Measurements from ENCODE around the gene GRAMD1B. TPM values are rescaled to one million over a fixed set of nuclear protein-coding genes. Genes with fewer than 3 reads are reported as not detected.

Gene GRAMD1B
- total RNA-seq, 6 experiments from 2014 or later: 1.0 to 2.0 (median 1.5) TPM

DNA sequence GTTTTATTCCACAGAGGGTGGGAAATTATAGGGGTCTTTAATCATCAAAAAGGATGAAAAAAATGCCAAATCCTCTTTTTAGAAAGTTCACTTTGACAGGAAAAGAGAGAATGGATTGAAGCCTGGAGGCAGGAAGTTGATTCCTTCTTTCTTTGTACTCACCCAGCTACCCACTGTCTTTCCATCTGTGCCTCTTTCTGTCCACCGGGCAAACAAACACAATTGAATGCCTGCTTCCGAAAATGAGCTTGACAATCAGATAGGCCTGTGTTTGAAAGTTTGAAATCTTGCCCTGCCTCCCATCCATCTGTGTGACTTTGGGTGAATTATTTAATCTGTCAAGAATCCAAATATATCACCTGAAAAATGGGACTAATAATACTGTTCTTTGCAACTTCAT lies 143.2 kb downstream of the GRAMD1B start:
- no peaks in the 10 kb centered on the region for H3K4me1 ChIP-seq
- H3K4me3 ChIP-seq: no peak overlapping the region
- intact Hi-C loops (cut with DNase I): loop anchor here in 1 of 2 donors (10.0 kb wide), 1 partner anchor 58 kb away; no protein-coding TSS in a partner anchor
- no peaks in the 10 kb centered on the region for H3K27me3 ChIP-seq
- ATAC-seq: no peak
- no peak overlapping the region for H3K27ac ChIP-seq
- no peak for DNase-seq
- no peaks in the 10 kb centered on the region for H3K9me3 ChIP-seq
- WGBS (ENCODE audit: insufficient coverage, low coverage, low lambda C conversion rate, missing lambda C conversion rate): 79% methylated on average over 2 of the region's 2 CpGs
- no peak for TF ChIP-seq POLR2A (IDR thresholded peaks at IDR 0.05)
- TF ChIP-seq, protein P1, sequence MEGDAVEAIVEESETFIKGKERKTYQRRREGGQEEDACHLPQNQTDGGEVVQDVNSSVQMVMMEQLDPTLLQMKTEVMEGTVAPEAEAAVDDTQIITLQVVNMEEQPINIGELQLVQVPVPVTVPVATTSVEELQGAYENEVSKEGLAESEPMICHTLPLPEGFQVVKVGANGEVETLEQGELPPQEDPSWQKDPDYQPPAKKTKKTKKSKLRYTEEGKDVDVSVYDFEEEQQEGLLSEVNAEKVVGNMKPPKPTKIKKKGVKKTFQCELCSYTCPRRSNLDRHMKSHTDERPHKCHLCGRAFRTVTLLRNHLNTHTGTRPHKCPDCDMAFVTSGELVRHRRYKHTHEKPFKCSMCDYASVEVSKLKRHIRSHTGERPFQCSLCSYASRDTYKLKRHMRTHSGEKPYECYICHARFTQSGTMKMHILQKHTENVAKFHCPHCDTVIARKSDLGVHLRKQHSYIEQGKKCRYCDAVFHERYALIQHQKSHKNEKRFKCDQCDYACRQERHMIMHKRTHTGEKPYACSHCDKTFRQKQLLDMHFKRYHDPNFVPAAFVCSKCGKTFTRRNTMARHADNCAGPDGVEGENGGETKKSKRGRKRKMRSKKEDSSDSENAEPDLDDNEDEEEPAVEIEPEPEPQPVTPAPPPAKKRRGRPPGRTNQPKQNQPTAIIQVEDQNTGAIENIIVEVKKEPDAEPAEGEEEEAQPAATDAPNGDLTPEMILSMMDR (IDR thresholded peaks at IDR 0.05): no peak
- H3K36me3 ChIP-seq: no peaks in the 10 kb centered on the region

DNA sequence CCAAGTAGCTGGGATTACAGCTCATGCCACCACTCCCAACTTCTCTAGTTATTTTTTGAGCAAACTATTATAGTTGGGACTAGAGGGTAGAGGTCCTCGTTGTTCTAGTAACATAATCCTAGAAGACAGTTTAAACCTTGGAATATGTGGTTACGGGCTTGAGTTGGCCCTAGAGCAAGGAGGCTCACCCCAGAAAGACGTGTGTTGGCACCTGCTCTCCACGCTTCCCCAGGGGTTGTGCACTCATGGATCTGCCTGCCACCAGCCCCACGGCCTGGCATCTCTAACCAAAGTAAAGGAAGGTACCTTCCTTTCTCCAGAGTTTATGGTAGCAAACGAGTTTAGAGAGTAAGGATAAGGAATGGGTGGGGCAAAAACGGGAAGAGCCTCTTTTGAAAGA lies 145.4 kb downstream of the GRAMD1B start:
- Histone ChIP-seq H3K27ac (no peak overlapping the region), H3K36me3 (no peaks in the 10 kb centered on the region), H3K4me1 (no peaks in the 10 kb centered on the region), H3K4me3 (no peak overlapping the region), H3K9me3 (no peaks in the 10 kb centered on the region), H3K27me3 (no peaks in the 10 kb centered on the region)
- 53% methylated on average over 7 of the region's 7 CpGs for WGBS (ENCODE audit: insufficient coverage, low coverage, low lambda C conversion rate, missing lambda C conversion rate)
- intact Hi-C loops (cut with DNase I): loop anchor here in 1 of 2 donors (5.0 to 10.0 kb wide), 2 partner anchors 61 to 132 kb away; no protein-coding TSS in a partner anchor
- no peak for DNase-seq
- no peak for ATAC-seq
- TF ChIP-seq POLR2A (IDR thresholded peaks at IDR 0.05): no peak
- TF ChIP-seq, protein P1 (IDR thresholded peaks at IDR 0.05): no peak

DNA sequence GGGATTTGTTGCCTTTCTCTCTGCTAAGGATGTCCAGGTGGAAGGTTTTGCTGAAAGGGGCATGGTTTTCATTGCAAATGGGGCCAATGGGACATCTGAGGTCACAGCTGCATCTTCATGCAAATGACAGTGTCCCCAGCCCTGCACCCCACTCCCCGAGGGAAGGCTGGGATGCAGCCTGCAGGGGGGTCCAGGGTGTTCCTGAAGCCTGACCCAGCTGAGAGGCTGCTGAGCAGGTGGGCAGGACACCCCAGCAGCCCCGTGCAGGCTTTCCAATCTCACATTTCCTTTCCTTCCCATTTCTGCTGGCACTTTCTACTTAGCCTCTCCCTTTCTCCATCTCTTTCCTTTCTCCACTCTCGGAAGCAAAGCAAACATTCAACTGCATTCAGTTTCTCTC lies 146.0 kb downstream of the GRAMD1B start:
- Histone ChIP-seq H3K4me3 (no peak overlapping the region), H3K9me3 (no peaks in the 10 kb centered on the region), H3K36me3 (no peaks in the 10 kb centered on the region), H3K27ac (no peak overlapping the region), H3K4me1 (no peaks in the 10 kb centered on the region), H3K27me3 (no peaks in the 10 kb centered on the region)
- no peak for ATAC-seq
- no peak for TF ChIP-seq POLR2A (IDR thresholded peaks at IDR 0.05)
- TF ChIP-seq, protein P1 (IDR thresholded peaks at IDR 0.05): no peak
- no peak for DNase-seq
- intact Hi-C loops (cut with DNase I): loop anchor here in 1 of 2 donors (5.0 to 10.0 kb wide), 2 partner anchors 61 to 131 kb away; no protein-coding TSS in a partner anchor
- WGBS (ENCODE audit: insufficient coverage, low coverage, low lambda C conversion rate, missing lambda C conversion rate): 14% methylated on average over 2 of the region's 3 CpGs

DNA sequence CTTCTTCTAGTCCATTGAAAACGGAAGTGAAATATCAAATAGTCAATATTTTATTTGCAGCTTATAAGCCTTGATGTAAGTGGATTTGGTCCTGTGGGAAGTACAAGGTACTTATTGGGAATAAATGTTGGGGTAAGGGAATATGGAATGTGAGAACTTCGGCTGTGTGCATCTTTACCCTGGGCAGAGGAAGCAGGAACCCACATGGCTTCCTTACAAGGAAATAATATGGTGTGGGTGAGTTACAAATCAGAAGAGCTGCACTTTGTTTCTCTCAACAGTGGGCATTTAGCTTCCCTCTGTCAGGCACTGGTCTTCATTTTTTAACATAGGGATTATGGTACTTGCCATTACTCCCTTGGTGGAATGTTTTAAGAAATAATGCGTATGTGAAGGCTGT lies 146.4 kb downstream of the GRAMD1B start:
- Histone ChIP-seq H3K27ac (no peak overlapping the region), H3K4me3 (no peak overlapping the region), H3K4me1 (no peaks in the 10 kb centered on the region), H3K9me3 (no peaks in the 10 kb centered on the region), H3K27me3 (no peaks in the 10 kb centered on the region), H3K36me3 (no peaks in the 10 kb centered on the region)
- ATAC-seq: no peak
- no peak for TF ChIP-seq POLR2A (IDR thresholded peaks at IDR 0.05)
- TF ChIP-seq, protein P1 (IDR thresholded peaks at IDR 0.05): no peak
- DNase-seq: no peak
- 13% methylated on average over 3 of the region's 3 CpGs for WGBS (ENCODE audit: insufficient coverage, low coverage, low lambda C conversion rate, missing lambda C conversion rate)
- intact Hi-C loops (cut with DNase I): loop anchor here in 1 of 2 donors (5.0 to 10.0 kb wide), 2 partner anchors 62 to 131 kb away; no protein-coding TSS in a partner anchor
